HAP-1 (cell line): ENCODE results near the gene BCAS1.

Experiments used
- DNase-seq, 2 experiments: peaks; one replicate each; pipeline ENCODE4 v3.0.0-alpha.2; 2016 to 2020; ENCODE audit warnings: low spot score in 2 of 2
- H3K27me3 ChIP-seq: fragments of 250-450 bp; sonication (Bioruptor Pico); 2 replicates; pipeline ENCODE4 v1.5.1; 2020; ENCODE audit warnings: low read depth, mild to moderate bottlenecking, moderate library complexity
- H3K36me3 ChIP-seq: fragments of 250-450 bp; sonication (Bioruptor Pico); replicated peaks from 2 replicates; pipeline ENCODE4 v1.5.1; 2020; ENCODE audit warnings: mild to moderate bottlenecking
- H3K4me1 ChIP-seq: fragments of 250-450 bp; sonication (Bioruptor Pico); 2 replicates; pipeline ENCODE4 v1.5.1; 2020; ENCODE audit warnings: mild to moderate bottlenecking
- H3K4me3 ChIP-seq: fragments of 250-450 bp; sonication (Bioruptor Pico); 2 replicates; pipeline ENCODE4 v1.5.1; 2020; ENCODE audit warnings: mild to moderate bottlenecking, moderate library complexity
- H3K9me3 ChIP-seq: fragments of 250-450 bp; sonication (Bioruptor Pico); 2 replicates; pipeline ENCODE4 v1.5.1; 2020; ENCODE audit warnings: mild to moderate bottlenecking, moderate library complexity
- in situ Hi-C: fragments of 300-500 bp; cut with MboI; formaldehyde crosslinking; loops from 3 replicates; pipeline ENCODE4 v1.14.3; 2020; ENCODE audit warnings: low sequenced_read_pairs, inconsistent platforms, mixed read lengths

The BCAS1 gene

DNA sequence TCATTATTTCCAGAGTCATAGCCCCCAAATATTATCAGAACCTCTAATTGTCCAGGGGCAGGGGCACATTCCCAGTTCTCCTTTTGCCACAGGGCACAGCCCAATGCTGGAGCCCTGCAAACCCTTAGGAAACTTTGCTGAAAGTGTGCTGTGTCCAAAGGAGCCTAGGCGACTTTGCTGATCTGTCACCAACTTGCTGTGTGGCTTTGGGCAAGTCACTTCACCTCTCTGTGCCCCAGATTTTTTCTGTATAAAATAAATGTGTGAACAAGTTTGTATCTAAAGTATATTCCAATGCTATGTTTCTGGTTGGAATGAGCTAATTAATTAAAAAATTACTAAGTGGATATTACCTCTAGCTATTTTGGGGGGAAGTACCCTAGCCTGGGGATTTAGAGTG is 25.4 kb upstream of the BCAS1 start:
- Histone ChIP-seq H3K4me3 (no peak overlapping the region), H3K36me3 (no peaks in the 10 kb centered on the region), H3K27me3 (0 out of 2 replicates have a peak, but pooled peaks cover 2% of the 10 kb centered on the region), H3K4me1 (no peaks in the 10 kb centered on the region), H3K9me3 (no peaks in the 10 kb centered on the region)
- no peak for DNase-seq
- in situ Hi-C loops: no loop called here

GRCh38 chr20:54094268-54094580 is 23.8 kb upstream of the BCAS1 start:
- Histone ChIP-seq H3K27me3 (0 out of 2 replicates have a peak, but pooled peaks cover 2% of the 10 kb centered on the region), H3K4me3 (no peak overlapping the region), H3K9me3 (no peaks in the 10 kb centered on the region), H3K4me1 (no peaks in the 10 kb centered on the region), H3K36me3 (no peaks in the 10 kb centered on the region)
- no peak for DNase-seq
- in situ Hi-C loops: no loop called here

- H3K4me3 ChIP-seq: no peak overlapping the region
- no peak for DNase-seq
- H3K36me3 ChIP-seq: no peaks in the 10 kb centered on the region
- no peaks in the 10 kb centered on the region for H3K9me3 ChIP-seq
- H3K4me1 ChIP-seq: no peaks in the 10 kb centered on the region
- H3K27me3 ChIP-seq: 0 out of 2 replicates have a peak, but pooled peaks cover 2% of the 10 kb centered on the region
- in situ Hi-C loops: no loop called here
These were observed 23.3 kb upstream of the BCAS1 start for GRCh38 chr20:54093423-54094267.

GRCh38 chr20:54092021-54092420 is 21.6 kb upstream of the BCAS1 start:
- in situ Hi-C loops: no loop called here
- H3K36me3 ChIP-seq: no peaks in the 10 kb centered on the region
- no peak for DNase-seq
- H3K4me3 ChIP-seq: no peak overlapping the region
- H3K9me3 ChIP-seq: no peaks in the 10 kb centered on the region
- 0 out of 2 replicates have a peak, but pooled peaks cover 2% of the 10 kb centered on the region for H3K27me3 ChIP-seq
- H3K4me1 ChIP-seq: no peaks in the 10 kb centered on the region

DNA sequence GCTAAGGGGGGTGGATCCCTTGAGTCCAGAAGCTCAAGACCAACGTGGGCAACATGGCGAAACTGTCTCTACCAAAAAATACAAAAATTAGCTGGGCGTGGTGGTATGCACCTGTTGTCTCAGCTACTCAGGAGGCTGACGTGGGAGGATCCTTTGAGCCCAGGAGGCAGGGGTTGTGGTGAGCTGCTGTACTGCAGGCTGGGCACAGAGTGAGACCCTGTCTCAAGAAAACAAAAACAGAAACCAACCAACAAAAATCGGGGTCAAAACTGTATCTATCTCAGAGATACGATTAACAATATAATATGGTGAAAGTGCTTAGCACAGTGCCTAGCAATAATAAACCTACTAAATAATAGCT is 20.7 kb upstream of the BCAS1 start:
- in situ Hi-C loops: no loop called here
- 0 out of 2 replicates have a peak, but pooled peaks cover 2% of the 10 kb centered on the region for H3K27me3 ChIP-seq
- H3K4me3 ChIP-seq: no peak overlapping the region
- H3K4me1 ChIP-seq: no peaks in the 10 kb centered on the region
- DNase-seq: no peak
- no peaks in the 10 kb centered on the region for H3K36me3 ChIP-seq
- H3K9me3 ChIP-seq: no peaks in the 10 kb centered on the region

GRCh38 chr20:54090230-54091119 is 20.1 kb upstream of the BCAS1 start:
- Histone ChIP-seq H3K4me3 (no peak overlapping the region), H3K4me1 (no peaks in the 10 kb centered on the region), H3K9me3 (no peaks in the 10 kb centered on the region), H3K36me3 (no peaks in the 10 kb centered on the region), H3K27me3 (0 out of 2 replicates have a peak, but pooled peaks cover 2% of the 10 kb centered on the region)
- in situ Hi-C loops: no loop called here
- DNase-seq: no peak

DNA sequence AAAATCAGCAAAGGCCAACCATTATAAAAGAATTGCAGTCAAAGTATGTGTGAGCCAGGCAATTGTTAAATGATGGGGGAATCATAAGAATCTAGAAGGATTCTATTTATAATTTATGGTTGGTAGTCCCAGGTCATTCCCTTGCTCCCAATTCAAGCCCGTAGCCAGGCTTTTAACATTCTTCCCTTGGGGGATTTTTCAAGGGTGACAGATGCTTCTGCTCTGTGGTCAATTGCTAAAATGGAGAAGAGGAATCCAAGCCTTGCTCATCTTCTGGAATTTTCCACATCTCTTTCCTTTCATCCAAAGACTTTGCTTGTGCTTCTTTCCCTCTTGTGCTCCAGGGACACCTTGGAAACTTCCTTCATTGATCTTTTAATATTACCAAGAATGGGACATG is 18.0 kb upstream of the BCAS1 start:
- 0 out of 2 replicates have a peak, but pooled peaks cover 2% of the 10 kb centered on the region for H3K27me3 ChIP-seq
- H3K36me3 ChIP-seq: no peaks in the 10 kb centered on the region
- H3K4me3 ChIP-seq: no peak overlapping the region
- in situ Hi-C loops: no loop called here
- no peaks in the 10 kb centered on the region for H3K4me1 ChIP-seq
- H3K9me3 ChIP-seq: no peaks in the 10 kb centered on the region
- DNase-seq: no peak

- H3K4me1 ChIP-seq: no peaks in the 10 kb centered on the region
- no peak overlapping the region for H3K4me3 ChIP-seq
- DNase-seq: no peak
- no peaks in the 10 kb centered on the region for H3K9me3 ChIP-seq
- in situ Hi-C loops: no loop called here
- H3K27me3 ChIP-seq: 0 out of 2 replicates have a peak, but pooled peaks cover under 1% of the 10 kb centered on the region
- H3K36me3 ChIP-seq: no peaks in the 10 kb centered on the region
These were observed 16.2 kb upstream of the BCAS1 start for GRCh38 chr20:54086507-54087039.

GRCh38 chr20:54085910-54086309 is 15.5 kb upstream of the BCAS1 start:
- Histone ChIP-seq H3K9me3 (no peaks in the 10 kb centered on the region), H3K4me1 (no peaks in the 10 kb centered on the region), H3K4me3 (no peak overlapping the region), H3K36me3 (no peaks in the 10 kb centered on the region), H3K27me3 (no peaks in the 10 kb centered on the region)
- DNase-seq: no peak
- in situ Hi-C loops: no loop called here

- no peaks in the 10 kb centered on the region for H3K27me3 ChIP-seq
- H3K4me1 ChIP-seq: no peaks in the 10 kb centered on the region
- in situ Hi-C loops: no loop called here
- H3K9me3 ChIP-seq: no peaks in the 10 kb centered on the region
- no peaks in the 10 kb centered on the region for H3K36me3 ChIP-seq
- H3K4me3 ChIP-seq: no peak overlapping the region
- DNase-seq: no peak
These were observed 15.0 kb upstream of the BCAS1 start for GRCh38 chr20:54085425-54085824.

DNA sequence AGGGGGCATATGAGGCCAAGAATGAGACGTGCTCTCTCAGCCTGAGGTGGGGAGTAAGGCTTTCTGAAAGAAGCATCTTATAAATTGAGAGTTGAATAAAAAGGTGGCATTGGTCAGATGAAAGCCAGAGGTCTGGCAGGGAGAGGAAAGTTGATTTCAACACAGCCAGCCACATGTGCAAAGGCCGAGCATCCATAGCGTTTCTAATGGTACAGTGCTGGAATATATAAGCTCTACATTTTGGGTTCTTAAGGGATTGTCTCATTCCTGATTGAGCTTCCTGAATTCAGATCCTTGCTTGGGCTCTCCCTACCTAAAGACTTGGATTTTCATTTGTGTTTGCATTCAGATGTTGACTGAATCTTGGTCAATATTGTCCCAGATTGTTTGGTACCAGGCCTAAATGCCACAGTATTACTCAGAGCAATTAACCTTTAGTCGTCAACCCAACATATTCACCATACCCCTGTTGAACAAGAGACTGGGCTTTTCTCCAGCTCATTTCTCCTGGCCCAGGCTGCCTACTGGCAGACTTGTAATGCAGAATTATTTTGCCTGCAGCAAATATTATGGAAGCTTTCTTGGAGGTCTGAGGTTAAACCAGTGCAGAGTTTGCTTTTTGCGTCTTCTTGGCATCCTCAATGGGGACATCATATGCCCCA is 14.5 kb upstream of the BCAS1 start:
- DNase-seq: no peak
- no peaks in the 10 kb centered on the region for H3K4me1 ChIP-seq
- in situ Hi-C loops: no loop called here
- no peaks in the 10 kb centered on the region for H3K27me3 ChIP-seq
- no peak overlapping the region for H3K4me3 ChIP-seq
- no peaks in the 10 kb centered on the region for H3K9me3 ChIP-seq
- H3K36me3 ChIP-seq: no peaks in the 10 kb centered on the region

GRCh38 chr20:54084193-54084592 is 13.8 kb upstream of the BCAS1 start:
- DNase-seq: no peak
- no peaks in the 10 kb centered on the region for H3K27me3 ChIP-seq
- H3K9me3 ChIP-seq: no peaks in the 10 kb centered on the region
- H3K36me3 ChIP-seq: no peaks in the 10 kb centered on the region
- no peaks in the 10 kb centered on the region for H3K4me1 ChIP-seq
- H3K4me3 ChIP-seq: no peak overlapping the region
- in situ Hi-C loops: no loop called here

DNA sequence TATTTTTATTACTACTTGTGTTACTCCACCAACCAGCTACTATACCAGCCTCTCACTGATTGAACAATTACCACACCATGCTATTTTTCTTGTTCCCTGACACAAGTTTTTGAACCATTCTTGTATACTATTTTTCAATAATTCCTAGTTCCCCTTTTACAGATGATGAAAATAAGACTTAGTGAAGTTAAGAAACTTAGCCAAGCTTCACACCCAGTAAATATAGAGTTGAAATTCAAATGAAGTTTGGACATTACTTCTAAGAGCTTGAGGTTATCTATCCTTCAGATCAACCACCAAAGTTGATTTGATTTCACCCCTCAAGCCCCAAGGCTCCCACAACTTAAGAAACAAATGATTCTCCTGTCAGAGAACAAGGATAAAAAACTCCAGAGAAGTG is 13.1 kb upstream of the BCAS1 start:
- Histone ChIP-seq H3K4me1 (no peaks in the 10 kb centered on the region), H3K9me3 (no peaks in the 10 kb centered on the region; the same call in 1 of the 2 replicates), H3K36me3 (no peaks in the 10 kb centered on the region), H3K4me3 (no peak overlapping the region), H3K27me3 (no peaks in the 10 kb centered on the region)
- in situ Hi-C loops: no loop called here
- no peak for DNase-seq
